GM03348 (cell line): ENCODE data around the gene FOXN3.
A peak's percentile ranks its signal among the peaks of the same experiment; 100 is the strongest.
"Not testable (repeated sequence)": the region's sequence is repeated elsewhere in the genome, so short reads cannot be mapped to it uniquely, and the experiment has no call there.

Experiments used
- DNase-seq: peaks from one replicate; pipeline ENCODE4 v3.0.0; 2012; ENCODE audit warnings: low spot score

Gene FOXN3

GRCh38 chr14:89131004-89131750 lies 285.9 kb downstream of the FOXN3 start:
- peak; percentile 15 for DNase-seq

- DNase-seq = no peak
Observed at GRCh38 chr14:89129570-89129969, 287.5 kb downstream of the FOXN3 start.

GRCh38 chr14:89128311-89129026 lies 288.6 kb downstream of the FOXN3 start:
- DNase-seq = no peak

- no peak for DNase-seq
Observed at GRCh38 chr14:89126461-89126860, 290.6 kb downstream of the FOXN3 start.

- DNase-seq = no peak
Observed at GRCh38 chr14:89125216-89125615, 291.8 kb downstream of the FOXN3 start.

- DNase-seq = no peak
Observed at GRCh38 chr14:89123851-89124250, 293.2 kb downstream of the FOXN3 start.

GRCh38 chr14:89123215-89123614 lies 293.8 kb downstream of the FOXN3 start:
- DNase-seq = no peak

- no peak for DNase-seq
Observed at GRCh38 chr14:89121968-89122620, 294.9 kb downstream of the FOXN3 start.

GRCh38 chr14:89117012-89117411 lies 300.0 kb downstream of the FOXN3 start:
- DNase-seq = no peak

- DNase-seq = no peak
Observed at GRCh38 chr14:89114109-89114508, 302.9 kb downstream of the FOXN3 start.

- DNase-seq = no peak
Observed at GRCh38 chr14:89112720-89113119, 304.3 kb downstream of the FOXN3 start.

GRCh38 chr14:89111766-89112543 lies 305.1 kb downstream of the FOXN3 start:
- not testable (repeated sequence) for DNase-seq

GRCh38 chr14:89111232-89111631 lies 305.8 kb downstream of the FOXN3 start:
- not testable (repeated sequence) for DNase-seq

GRCh38 chr14:89110110-89110509 lies 306.9 kb downstream of the FOXN3 start:
- no peak for DNase-seq

GRCh38 chr14:89108608-89109007 lies 308.4 kb downstream of the FOXN3 start:
- DNase-seq = no peak

GRCh38 chr14:89107626-89108025 lies 309.4 kb downstream of the FOXN3 start:
- DNase-seq = no peak
